ENCODE measurements around the gene STOX1.

DNA sequence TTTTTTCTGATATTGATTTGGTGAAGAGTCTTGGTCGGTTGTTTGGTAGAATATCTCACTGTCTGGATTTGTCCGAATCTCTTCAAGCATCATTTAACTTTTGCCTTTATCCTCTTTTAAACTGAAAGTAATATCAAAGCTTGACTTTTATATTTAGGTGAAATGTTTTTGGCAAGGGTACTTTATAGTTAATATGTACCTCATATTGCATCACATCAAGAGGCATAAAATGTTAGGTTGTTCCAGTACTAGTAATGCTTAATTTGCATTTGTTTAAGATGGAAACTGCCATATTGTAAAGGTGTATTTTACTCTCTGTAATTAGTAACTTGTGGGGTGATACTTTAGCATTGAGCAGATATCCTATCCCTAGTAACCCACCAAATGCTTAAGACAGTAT is 111.6 kb downstream of the STOX1 start:
- TF ChIP-seq GATA3 (IDR thresholded peaks at IDR 0.05; ENCODE audit: low read depth, low read length) (no peak), GATA2 (IDR thresholded peaks at IDR 0.05; ENCODE audit: low read depth, low read length) (no peak)

Data from SH-SY5Y (cell line).